Activated T-cell treated with anti-CD3 and anti-CD28 coated beads for 24 hours (primary cell): ENCODE results near the gene PLA2G6.
"Not testable (repeated sequence)": the region's sequence is repeated elsewhere in the genome, so short reads cannot be mapped to it uniquely, and the experiment has no call there.

ENCODE experiments used
- DNase-seq: peaks from one replicate; pipeline ENCODE4 v3.0.0-alpha.2; 2020; ENCODE audit warnings: low read depth

The PLA2G6 gene

DNA sequence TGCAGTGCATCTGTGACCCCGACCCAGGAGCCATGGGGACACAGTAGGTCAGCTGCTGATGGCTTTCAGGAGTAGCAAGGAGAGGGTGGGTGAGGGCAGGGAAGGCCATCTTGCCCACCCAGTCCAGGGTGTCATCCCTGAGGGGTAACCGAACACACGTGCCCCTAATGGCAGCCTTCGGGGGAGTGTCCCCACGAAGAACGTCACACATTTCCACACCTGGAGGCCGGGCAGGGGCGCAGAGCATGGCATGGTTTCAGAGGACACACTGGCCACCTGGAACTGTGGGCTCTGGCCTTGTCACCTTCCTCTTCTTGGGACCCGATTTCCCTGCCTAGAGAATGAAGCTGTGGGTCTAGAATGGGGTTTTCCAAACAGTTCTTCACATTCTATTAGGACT, 51.8 kb downstream of the PLA2G6 start:
- DNase-seq, result no peak

DNA sequence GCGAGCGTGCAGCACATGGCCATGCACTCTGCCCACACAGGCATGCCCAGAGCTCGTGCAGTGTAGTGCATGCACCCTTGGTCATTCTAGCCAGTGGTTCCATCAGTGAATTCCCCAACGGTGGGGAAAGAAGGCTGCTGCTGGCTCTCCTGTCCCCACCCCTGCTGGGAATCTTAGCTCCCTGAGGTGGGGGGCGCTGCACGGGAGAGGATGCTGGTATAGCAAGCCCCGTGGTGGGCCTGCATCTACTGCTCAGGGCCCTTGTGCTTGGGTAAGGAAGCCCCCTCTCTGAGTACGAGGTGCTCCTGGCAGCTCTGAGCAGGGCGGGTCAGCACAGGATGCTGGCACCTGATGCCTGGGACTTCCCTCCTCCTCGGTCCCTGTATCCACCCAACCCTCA, 52.6 kb downstream of the PLA2G6 start:
- no peak for DNase-seq

DNA sequence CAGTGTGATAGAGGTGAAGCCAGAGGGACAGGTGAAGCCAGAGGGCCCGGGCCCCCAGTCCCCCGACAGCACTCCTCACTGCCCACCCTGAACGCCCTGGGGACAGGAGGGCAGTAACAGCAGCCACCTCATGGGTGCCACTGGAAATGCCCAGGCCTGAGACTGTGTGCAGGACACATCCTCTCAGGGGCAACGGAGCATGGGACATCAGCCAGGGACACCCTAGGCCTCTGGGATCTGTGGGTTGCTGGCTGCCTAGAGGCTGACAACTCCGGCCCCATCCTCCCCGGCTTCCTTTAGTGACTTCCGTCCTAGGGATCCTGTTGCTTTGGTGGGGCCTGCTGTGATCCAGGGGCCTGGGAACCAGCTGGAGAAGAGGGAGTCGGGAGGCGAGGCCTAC, 53.8 kb downstream of the PLA2G6 start:
- no peak for DNase-seq

DNA sequence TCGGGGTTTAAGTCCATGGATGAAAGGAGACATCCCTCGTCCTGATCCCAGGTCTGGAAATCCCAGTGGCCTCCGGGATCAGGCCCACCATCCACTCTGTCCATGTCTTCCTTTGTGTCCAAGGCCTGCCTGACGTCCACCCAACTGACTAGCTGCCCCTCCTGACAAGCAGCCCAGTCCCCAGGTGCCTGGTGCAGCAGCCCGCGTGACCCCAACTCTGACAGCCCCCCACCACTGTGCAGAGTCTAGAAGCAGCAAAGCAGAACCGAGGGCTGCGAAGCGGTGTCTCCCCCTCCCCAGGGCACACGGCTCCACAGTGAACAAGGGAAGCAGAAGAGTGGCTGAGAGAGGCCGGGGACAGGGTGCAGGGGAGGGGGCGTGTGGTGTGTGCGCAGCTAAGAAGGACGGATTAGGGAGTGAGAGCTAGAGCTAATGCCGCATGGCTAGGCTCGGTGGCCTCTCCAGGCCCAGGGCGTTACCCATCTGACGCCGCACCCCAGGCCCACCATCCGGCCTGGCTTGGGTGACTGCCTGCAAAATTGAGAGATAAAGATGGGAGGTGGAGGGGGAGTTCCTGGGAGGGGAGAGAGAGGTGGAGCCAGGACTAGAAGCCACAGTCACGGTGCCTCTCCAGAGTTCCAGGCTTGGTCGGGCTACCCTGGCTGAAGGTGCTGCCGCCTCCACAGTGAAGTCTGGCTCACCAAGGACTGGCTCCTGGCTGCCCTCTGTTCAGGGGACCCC, 54.5 kb downstream of the PLA2G6 start:
- DNase-seq, result no peak

DNA sequence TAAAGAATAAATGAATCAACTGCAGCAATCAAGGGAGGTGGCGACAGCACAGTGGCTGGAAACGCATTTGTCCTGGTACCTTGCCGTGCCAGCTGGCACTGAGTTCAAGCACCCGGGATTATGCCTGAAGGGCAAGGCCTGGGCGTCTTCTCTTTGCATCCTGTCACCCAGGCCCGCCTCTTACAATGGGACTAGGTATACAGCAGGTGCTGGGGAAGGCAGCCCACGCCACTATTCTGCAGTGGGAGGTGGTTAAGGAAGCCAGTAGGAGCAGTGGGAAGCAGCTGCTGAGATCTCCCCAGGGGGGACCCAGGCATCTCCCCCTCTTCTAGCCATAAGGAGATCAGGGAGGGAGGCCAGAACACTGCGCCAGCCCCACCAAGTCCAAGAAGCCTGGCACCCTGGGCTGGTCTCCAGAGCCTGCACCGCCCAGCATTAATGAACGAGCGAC, 55.9 kb downstream of the PLA2G6 start:
- DNase-seq, result no peak

DNA sequence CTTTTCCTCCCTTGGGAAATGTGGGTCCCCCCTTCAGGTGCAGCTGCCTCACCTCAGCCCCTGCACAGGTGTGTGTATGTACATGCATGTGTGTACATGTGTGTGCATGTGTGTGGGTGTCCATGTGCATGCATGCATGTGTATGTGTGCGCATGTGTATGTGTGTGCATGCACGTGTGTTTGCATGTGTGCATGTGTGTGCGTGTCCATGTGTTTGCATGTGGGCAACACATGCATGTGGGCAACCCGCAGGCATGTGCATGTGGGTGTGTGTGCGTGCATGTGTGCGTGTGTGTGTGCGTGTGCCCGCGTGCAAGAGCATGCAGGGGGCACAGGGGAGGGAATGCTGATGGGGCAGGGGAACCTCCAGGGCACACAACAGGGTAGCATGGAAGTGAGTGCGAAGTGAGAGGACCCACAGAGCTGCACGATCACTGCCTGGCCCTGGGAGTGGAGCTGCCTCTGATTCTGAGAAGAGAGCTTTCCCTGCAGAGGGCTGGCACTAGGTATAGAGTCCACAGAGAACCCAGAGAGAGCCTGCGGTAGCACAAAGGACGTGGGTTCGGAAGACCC, 56.5 kb downstream of the PLA2G6 start:
- DNase-seq, result no peak

DNA sequence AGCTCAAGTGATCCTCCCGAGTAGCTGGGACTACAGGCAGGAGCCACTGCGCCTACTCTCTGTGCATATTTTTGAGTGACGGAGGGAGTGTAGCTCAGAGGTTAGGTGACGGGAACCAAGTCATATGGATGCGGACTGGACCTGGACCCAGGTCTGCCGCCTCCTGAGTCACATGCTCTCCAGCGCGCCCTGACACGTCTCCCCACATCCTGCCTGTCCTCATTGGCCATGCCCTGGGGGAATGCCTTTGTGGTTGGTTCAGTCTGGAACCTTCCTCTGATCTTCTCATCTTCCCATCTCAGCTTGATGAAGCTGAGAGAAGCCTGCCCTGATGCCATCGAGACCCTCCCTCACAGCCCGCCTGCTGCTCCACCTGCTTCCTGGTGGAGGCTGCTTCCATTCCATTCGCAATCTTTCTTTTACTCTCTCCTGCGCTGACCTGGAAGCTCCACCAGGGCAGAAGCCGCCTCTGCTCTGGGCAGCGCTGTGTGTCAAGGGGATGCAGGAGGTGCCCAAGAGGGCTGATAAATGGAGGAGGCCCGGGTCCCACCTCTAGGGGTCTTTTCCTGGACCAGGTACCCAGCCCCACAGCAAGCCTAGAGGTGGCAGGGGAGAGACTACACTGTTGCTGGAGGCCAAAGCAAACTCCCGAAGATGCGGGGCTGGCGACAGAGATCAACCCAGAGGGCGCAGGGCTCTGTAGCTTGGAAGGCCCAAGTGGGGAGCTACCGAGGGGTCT, 57.2 kb downstream of the PLA2G6 start:
- DNase-seq, result no peak

DNA sequence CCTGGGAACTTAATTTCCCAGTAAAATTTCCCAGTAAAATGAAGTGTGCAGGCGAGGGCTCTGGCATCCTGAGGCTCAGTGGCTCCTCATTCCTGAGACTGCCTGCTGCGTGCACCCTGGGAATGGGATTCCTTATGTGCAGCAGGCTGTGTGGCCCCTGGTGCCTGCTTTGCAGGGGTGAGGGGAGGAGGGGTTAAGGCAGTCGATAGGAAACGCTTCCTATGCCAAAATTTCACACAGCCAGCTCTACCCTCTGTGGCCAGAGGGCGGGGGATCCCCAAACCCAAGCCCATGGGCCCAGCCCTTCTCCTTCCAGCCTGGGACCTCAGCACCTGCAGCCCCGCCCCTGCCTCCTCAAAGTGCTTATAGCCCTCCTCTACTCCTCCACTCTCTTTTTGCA, 59.0 kb downstream of the PLA2G6 start:
- DNase-seq, result no peak

DNA sequence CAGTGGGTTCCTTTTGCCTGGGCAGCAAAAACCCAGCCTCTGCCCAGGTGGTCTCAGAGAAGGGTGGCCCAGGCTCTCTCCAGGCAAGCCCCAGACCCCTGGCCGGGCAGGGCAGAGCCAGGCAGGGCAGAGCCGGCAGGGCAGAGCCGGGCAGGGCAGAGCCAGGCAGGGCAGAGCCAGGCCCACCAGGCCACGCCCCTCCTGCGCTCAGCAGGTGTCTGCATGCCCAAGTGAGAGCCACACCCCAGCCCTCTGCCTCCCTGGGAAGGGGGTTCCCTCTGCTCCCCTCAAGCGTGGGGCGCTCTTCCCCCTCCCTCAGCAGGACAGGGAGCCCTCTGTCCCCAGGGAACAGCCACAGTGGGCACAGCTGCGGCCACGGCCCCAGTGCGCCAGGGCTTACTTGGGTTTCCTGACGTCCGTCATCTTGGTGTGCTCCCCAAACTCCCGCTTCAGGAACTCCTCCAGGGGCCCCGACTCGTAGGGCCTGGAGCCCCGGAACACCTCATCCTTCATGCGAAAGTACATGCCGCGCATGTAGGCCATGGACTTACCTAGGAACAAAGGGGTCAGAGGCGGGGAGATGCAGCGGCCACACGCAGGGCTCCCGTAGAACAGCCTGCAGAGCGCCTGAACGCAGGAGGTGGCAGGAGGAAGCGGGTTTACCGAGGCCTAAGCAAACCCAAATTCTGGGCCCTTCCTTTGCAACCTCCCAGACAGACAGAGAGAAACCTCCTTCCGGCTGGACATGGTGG, 61.1 kb downstream of the PLA2G6 start:
- DNase-seq, result no peak

DNA sequence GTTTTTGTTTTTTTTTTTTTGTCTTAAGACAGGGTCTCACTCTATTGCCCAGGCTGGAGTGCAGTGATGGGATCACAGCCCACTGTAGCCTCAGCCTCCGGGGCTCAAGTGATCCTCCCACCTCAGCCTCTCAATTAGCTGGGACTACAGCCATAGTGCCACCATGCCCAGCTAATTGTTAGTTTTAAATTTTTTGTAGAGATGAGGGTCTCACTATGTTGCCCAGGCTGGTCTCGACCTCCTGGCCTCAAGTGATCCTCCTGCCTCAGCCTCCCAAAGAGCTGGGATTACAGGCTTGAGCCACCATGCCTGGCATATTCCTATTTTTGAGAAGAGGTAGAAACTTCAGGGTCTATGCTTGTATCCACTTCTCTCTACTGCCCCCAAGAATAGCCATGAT, 62.9 kb downstream of the PLA2G6 start:
- not testable (repeated sequence) for DNase-seq

DNA sequence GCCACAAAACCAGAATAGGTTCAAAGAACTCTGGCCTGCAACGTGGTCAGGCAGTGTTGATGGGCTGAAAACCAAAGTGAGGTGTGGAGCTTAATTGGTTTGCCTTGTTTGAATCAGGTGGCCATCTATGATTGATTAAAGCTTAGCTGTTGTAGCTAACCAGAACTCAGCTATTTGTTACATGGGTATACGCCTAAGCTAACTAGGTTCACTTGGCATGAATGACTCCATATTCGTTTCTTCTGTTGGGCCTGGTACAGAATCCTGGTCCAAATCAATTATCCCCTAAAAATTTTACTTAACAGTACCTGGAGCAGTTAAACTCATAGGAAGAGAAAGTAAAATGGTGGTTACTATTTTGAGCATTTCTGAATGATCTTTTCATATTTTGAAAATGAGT, 63.4 kb downstream of the PLA2G6 start:
- DNase-seq, result no peak

DNA sequence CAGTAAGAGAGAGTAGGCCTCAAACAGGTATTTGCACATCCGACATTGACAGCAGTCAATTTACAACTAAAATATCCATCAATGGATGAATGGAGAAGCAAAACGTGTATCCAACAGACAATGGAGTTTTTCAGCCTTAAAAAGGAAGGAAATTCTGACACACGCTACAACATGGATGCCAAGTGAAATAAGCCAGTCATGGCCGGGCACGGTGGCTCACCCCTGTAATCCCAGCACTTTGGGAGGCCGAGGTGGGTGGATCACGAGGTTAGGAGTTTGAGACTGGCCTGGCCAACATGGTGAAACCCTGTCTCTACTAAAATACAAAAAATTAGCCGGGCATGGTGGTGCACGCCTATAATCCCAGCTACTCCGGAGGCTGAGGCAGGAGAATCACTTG, 64.1 kb downstream of the PLA2G6 start:
- not testable (repeated sequence) for DNase-seq

DNA sequence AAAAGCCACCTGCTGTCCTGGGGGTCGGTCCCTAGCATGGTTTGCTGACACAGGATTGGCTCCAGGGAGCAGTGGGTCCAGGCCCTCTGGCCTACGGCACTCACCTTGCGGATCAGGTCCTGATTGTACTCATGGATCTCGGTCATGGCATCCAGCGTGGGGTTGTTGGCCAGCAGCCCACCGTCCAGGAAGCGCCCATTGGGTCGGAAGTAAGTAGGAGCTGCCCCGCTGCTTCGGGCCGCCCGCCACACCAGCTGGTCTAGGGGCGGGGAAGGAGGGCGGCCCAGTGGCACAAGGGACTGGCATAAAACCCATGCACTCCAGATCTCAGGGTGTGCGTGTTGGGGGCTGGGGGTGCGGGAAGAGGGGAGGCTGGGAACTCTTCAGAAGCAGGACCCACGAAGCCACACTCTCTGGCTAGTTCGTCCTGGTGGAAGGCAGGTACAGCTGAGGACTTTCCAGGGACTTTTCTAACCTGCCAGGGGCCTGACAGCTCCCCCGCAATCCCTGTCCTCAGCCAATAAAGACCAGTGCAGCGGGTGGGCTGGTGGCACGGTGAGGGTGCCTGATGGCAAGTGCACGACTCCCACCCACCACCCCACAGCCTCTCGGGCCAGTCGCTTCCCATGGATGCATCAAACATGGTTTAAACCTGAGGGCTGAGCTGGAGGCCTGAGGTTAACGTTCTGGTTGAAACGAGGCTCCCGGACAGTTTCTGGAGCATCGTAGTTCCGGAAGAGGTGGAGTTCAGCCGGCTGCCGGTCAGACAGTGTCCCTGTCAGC, 66.0 kb downstream of the PLA2G6 start:
- no peak for DNase-seq

DNA sequence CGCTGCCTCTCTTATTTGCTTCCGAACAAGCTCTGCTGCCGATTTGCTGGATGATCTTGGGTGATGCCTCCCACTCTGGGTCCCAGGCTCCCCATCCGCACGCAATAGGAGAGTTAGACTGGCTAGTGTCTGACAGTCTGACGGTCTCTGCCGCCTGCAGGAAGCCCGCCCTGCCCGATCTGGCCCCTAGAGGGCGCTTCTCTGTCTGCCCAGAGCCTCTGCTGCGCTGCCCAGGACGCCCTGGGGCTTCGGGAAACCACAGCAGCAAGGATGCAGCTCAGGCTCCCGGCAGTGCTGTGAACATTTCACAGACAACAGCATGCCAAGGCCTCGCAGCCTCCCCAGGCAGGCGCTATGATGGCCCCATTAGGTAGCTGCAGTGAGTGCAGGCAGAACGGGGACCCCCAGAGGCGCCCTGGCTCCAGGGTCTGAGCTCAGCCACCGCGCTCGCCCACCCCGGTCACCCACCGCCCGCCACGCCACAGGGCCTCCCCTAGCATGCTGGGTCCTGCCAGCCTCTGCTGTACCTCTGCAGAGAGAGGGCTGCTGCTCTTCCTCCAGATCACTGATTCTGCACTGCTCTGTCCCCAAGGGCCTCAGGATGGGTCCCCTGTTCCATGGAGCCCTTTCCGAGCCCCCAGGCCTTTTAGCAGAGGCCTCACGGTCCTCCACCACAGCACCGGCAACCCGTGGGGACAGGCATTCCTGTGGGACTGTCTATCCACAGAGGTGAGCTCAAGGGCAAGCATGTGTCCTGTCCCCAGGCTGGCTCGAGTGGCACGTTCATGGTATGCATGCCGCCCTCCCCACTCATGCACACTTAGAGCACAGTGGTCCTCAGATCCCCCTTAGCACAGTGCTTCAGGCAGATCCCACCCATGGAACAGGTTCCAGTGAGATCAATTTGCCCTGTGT, 66.9 kb downstream of the PLA2G6 start:
- DNase-seq, result peak; percentile 65

DNA sequence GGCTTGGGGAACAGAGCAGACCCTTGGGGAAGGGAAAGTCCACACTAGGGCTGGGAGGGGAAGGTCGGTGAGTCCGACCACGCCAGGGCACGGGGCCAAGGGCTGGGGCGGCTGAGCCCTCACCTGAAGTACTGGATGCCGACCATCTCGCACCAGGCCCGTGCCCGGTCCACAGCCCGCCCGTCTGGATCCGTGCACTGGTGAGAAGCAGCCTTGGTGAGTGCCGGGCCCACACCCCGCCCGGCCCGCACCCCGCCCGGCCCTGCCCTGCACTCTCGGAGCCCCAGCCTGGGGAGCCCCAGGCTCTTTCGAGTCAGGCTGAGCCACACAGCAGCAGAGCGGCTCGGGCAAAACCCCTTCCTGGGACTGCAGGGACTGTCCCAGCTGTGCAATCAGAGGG, 69.2 kb downstream of the PLA2G6 start:
- no peak for DNase-seq

DNA sequence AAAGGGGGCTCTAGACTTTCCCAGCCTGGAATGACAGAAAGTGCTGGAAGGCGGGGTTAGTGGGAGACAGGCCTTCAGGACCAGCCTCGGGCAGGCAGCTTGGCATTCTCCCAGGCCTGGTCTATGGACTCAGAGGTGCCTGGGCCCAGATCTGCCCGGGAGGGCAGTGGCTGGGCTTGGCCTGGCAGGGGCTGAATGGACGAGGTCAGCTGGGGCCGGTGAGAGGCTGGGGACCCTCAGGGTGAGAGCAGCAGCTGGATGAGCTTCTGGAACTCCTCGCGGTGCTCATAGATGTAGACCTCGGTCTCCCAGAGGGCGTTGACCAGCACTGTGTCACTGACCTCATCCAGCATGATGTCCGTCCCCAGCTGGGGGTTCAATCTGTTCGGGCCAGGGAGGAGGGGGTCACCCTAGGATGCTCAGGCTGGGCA, 69.7 kb downstream of the PLA2G6 start:
- DNase-seq, result no peak

DNA sequence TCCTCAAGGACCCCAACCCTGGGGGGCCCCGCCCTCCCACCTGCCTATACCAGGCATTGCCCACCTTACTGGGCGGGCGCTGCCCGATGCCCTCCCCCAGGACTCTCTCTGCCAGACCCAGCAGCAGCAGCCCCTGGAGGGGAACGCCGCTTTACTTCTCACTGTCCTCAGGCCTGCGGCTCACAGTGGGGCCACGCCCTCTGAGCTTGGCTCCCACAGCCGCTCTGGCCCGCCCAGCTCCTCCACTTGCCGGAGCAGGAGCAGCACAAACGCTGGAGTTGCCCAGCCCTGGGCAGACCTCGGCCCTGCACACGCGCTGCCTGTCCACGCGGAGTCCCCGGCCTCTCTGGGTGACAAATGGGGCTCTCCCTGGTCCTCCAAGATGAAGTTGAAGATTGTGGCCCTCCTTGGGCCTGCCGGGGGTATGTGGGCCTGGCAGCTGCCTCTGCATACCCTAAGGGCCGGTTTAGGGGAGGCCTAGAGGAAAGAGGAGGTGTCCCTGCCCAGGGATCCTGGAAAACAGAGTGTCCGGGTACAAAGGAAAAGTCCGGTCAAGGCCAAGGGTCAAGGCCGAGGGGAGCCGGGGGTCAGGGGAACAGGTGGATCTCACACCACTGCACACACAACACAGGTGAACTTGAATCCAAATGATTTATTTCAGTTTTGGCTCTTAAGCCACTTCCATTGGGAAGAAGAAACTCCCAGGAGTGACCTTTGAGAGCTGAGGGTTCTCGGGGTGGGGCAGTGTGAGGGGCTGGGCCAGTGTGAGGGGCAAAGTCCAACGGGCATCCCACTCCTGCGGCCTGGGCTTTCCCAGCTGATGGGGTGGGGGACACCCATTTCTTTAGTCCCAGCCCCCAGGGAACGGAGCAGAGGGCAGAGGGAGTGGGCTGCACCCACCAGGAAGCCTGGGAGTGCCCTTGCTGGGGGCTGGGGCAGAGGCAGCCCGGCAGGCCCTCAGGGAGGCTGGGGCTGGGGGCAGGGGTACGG, 70.5 kb downstream of the PLA2G6 start:
- DNase-seq, result no peak

DNA sequence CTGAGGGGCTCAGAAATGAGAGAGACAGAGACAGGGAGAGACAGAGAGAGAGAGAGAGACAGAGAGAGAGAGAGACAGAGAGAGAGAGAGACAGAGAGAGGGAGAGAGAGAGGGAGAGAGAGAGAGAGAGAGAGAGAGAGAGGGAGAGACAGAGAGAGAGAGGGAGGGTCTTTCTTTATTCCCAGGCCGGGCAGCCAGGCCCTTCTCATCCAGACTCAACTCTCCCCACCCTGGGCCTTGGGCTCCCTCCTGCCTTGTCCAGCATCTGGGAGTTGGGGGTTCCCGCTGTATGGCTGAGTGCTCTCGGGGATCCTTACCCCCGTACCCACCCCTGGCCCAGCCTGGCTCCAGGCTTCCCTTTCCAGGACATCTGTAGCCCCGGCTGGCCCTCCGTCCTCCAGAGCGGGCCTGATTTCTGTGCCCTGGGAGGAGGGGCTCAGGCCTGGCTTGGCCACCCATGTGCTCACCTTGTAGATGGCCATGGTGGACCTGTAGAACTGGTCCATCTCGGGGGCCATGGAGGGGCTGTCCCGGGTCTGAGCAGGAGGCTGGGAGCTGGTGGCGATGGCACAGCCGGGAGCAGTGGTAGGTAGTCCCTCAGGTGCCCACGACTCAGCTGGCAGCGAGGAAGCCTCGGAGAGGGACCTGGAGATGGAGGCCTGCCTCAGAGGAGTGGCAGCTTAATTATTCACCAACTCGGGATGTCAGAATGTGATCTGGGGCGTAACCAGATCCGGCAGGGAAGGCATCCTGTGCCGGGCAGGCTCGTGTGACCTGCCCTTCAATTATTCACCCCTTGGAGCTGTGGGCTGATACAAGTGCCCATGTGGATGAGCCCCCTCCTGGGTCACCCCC, 71.4 kb downstream of the PLA2G6 start, which contains the start of gene BAIAP2L2:
BAIAP2L2 (minus strand) TSS at position 677 of the 855 bp plus-strand sequence; CDS start at position 518, 159 bp downstream.
- no peak for DNase-seq
